Glomerular endothelial cell (primary cell): ENCODE measurements around the gene TEP1. TPM values are rescaled to one million over a fixed set of nuclear protein-coding genes. Genes with fewer than 3 reads are reported as not detected.
A peak's percentile ranks its signal among the peaks of the same experiment; 100 is the strongest.
"Not testable (repeated sequence)": the region's sequence is repeated elsewhere in the genome, so short reads cannot be mapped to it uniquely, and the experiment has no call there.

Experiments
- DNase-seq: peaks from one replicate; pipeline ENCODE4 v3.0.0-alpha.2; 2011; ENCODE audit warnings: low read depth, low spot score; ENCODE audit errors: extremely low read depth
- total RNA-seq: library from RNA; depleted of rRNA; stranded (reverse); fragments of >200 nt; gene quantifications from 2 replicates; pipeline ENCODE4 v1.2.3, GENCODE V29; 2015

Gene TEP1
- total RNA-seq: 16.7 and 22.7 TPM in 2 replicates

DNA sequence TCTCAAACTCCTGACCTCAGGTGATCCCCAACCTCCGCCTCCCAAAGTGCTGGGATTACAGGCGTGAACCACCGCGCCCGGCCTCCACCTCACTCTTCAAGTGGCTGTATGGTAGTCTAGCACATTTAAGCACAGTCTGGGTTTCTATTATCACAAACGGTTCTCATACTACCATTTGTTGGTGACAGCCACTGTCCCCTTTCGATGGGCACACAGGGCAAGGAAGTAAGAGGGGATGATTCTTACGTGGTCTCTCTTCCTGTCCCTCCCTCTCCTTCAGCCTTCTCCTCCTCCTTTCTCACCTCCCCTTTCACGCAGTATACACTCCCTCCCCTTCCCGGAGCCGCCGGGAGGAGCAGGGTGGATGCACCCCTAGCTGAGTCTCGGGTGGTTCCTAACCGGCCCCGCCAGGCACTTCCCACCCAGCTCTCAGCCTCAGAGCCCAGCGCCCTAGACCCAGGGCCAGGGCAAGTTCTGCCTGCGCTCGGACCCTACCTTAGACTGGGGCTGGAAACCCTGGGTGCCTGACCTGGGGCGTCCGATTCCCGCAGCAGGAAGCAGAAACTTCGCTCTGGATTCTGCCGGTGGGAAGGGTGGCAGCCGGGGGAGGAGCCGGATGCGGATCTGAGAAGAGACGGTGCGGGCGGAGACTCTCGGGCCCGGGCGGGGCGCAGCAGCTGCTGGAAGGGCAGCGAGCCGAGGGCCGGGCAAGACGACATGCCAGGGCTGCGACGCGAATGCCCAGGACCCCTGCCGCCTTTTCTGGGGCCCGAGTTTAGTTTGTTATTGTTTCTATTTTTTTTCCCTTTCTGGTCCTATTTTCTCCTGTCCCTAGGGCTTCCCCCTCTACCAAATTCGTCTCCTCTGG, at the start of gene TEP1:
TSS of gene TEP1 (minus strand) at position 626 of the 868 bp plus-strand sequence. CDS start 5,062 bp downstream, outside the sequence.
- no peak for DNase-seq

DNA sequence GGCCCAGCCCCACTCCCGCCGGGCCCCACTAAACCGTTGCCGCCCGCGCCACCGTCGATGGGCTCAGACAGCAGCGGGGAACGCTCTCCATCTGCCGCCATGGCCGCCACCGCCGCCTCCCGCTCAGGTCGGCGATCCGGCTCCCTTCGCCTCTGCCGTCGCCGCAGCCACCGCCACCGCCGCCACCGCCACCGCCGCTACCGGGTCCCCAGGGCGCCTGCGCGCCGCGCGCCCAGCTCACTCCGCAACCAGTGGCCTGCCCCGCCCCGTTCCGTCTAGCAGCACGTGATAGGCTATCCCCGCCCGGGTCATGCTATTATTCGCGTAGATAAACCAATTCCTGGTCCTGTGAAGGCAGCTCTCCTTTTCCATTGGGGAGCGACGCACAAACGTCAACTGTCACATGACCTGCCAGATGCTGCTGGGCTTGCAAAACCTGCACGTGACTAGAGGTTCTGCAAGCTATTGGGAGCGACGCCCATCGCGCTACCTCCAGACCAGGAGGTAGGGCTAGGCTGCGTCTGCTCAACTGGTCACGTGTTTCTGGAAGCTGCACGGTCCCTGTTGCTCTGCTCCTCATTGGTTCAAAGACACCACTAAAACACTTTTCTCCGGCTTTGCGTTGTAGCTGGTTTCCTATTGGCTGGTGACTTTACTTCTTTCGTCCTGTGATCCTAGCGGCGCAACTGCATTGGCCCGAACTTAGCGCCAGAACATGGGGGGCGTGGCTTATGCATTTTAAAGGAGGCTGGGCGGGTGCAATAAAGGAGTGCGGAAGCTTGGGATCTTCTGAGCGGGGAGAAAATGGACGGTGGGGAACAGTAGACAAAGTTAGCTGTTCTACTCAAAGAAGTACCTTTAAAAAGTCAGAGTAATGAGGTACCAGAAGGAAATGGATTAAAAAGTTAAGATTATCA, 48.2 kb upstream of the TEP1 start, which contains the start of gene PIP4P1:
TSS of gene PIP4P1 (minus strand) at position 210 of the 917 bp plus-strand sequence. CDS start at position 101, 109 bp downstream.
- peak; percentile 99 for DNase-seq

DNA sequence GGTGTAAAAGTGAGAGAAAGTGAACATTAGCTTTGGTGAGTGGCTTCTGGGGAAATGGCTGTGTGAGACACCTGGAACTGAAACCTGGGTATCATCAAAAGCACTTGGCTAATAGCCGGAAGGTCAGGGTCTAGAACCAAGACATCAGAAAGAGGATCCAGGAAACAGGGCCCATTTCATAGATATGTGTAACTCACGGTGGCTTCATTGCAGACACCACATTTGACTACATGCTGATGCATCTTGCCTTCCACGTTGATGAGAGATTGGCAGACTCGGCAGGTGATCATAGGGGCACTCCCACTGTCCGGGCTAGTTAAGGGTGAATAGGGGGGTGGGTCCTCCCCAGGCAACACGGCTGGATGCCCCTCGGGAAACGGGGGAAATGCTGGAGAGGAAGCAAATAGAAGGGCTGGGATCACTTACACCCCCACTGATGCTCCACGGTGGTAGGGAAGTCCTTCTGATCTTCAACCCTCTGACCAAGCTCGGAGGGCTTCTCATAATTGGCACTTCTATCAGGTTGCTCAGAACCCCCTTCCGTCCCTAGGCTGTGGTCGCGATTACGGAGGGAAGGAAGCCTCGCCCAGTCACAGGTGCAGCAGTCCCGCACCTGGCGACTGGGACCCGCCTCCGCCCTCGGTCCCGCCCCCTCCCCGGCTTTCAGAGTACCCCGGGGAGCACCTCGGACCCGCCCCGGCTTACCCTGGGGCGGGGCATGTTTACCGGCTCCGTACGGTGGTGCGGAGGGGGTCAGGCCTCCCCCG, 47.3 kb upstream of the TEP1 start:
- DNase-seq: no peak

DNA sequence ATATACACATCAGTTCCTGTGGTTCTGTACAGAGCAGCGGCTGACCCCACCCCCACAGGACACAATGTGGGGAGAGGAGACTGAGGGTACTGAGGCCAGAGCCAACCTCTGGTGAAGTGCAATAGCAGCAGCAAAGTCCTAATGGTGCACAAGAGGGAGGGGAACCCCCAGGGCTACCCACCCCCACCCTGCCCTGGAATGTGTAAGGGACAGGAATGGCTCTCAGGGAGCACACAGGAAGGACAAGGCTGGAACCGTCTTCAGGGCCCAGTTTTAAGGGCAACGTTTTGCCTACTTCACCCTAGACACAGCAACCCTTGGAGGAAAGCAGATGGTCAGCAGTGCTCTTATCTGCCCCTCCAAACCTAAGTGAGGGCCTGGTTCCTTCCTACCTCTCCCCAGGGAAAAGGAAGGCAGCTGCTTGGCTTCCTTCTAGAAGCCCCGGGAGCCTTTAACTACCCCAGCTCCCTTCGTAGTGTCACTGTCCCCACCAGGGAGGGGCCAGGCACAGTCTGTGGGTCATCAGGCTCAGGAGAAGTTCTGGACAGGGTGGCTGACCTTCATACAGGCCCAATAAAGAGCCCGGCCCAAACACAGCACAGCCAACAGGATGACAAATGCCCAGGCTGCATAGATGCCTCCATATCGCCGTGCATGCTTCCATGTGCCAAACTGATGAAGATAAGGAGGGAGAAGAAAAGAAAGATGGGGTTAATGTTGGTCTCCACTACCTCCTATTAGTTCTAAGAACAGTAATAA, 44.9 kb upstream of the TEP1 start:
- no peak for DNase-seq

DNA sequence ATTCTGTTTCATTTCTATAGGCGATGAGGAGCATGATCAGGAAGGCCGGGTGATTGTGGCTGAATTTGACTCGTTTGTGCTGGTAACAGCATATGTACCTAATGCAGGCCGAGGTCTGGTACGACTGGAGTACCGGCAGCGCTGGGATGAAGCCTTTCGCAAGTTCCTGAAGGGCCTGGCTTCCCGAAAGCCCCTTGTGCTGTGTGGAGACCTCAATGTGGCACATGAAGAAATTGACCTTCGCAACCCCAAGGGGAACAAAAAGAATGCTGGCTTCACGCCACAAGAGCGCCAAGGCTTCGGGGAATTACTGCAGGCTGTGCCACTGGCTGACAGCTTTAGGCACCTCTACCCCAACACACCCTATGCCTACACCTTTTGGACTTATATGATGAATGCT, 43.7 kb upstream of the TEP1 start:
- DNase-seq: no peak

DNA sequence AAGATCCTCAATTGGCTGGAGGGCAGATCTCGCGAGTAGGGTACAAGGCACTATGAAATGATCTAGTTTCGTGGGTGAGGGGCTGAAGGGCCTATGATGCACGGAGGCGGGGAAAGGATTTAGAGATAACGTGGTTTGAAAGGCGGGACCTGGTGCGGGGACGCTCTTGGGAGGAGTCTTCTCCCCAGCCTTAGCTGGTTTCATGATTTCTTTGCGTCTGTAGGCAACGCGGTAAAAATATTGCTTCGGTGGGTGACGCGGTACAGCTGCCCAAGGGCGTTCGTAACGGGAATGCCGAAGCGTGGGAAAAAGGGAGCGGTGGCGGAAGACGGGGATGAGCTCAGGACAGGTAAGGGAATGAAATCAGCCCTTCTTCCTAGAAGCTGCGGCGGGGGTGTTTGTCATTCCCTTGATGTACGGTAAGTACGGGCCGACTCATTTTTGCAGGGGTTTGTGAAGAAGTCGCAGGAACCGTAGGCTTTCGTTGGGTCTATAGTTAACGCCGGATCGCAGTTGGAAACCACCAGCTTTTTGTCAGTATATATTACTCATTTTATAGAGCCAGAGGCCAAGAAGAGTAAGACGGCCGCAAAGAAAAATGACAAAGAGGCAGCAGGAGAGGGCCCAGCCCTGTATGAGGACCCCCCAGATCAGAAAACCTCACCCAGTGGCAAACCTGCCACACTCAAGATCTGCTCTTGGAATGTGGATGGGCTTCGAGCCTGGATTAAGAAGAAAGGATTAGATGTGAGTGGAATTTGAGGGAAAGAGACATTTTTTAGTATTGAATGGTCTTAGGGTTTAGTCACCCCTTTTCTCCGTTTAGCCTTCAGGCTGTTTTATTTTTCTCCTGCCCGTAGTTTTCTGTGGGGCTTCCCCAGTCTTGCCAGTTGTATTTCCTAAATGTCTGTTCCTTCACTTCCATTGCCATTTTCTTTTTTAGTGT, 42.3 kb upstream of the TEP1 start:
- peak; percentile 66 for DNase-seq

DNA sequence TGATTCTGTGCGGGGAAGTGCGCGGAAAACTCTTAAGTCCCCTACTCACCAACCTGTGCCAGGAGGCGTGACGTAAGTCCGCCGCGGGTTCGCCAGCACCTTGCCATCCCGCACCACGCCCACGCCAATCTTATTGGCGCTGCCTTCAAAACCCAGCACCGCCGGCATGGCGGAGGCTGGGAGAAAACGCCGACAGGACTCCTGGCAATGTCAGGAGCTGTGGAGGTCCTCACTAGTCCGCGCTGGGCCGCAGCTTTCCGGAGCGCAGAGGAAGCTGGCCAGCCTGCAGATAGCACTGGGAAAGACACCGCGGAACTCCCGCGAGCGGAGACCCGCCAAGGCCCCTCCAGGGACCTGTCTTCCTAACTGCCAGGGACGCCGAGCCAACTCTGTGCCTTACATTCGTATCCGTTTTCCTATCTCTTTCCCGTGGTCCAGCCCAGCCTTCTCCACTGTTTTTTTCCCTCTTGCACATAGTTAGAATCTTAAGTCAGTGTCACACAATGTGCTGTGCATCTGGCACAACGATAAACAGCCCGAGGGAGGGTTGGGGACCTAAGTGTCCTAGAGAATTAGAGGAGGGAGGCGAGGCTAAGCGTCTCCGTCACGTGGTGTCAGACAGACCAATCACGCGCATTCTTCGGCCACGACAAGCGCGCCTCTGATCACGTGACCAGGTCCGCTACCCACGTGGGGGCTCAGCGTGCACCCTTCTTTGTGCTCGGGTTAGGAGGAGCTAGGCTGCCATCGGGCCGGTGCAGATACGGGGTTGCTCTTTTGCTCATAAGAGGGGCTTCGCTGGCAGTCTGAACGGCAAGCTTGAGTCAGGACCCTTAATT, 41.4 kb upstream of the TEP1 start, which contains the start of the genes APEX1 and OSGEP:
TSS of gene APEX1 (plus strand) at position 711 of the 839 bp plus-strand sequence. CDS start 420 bp downstream, outside the sequence.
TSS of gene OSGEP (minus strand) at position 297 of the 839 bp plus-strand sequence. CDS start at position 168, 129 bp downstream.
- DNase-seq: peak; percentile 99

DNA sequence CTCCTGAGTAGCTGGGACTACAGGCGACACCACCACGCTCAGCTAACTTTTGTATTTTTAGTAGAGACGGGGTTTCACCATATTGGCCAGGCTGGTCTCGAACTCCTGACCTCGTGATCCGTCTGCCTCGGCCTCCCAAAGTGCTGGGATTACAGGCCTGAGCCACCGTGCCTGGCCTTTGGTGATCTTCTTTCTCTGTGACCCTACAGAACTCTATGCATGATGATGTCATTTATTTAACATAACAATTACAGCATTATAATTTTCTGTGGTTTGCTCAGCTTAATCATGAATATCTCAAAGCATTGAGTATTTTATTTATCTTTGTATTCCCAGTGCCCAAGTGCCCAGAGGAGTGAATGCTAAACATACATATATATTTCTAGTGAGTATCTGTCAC, 39.5 kb upstream of the TEP1 start:
- DNase-seq: not testable (repeated sequence)

DNA sequence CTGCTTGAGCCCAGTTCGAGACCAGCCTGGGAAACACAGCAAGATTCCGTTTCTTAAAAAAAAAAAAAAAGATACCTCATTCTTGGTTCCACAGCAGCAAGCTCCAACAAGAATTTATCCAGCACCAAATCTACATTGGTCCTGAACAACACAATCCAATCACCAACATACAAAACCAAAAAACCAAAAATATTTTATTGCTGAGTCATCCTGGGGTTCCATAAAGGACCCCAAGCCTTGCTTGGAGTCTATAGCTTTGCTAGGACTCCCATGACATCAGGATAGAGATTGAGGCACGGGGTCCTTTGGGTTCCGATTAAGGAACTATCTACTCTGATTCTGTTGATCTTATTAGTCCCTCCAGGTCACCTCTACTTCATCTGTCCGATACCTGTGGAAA, 33.6 kb upstream of the TEP1 start:
- DNase-seq: no peak

DNA sequence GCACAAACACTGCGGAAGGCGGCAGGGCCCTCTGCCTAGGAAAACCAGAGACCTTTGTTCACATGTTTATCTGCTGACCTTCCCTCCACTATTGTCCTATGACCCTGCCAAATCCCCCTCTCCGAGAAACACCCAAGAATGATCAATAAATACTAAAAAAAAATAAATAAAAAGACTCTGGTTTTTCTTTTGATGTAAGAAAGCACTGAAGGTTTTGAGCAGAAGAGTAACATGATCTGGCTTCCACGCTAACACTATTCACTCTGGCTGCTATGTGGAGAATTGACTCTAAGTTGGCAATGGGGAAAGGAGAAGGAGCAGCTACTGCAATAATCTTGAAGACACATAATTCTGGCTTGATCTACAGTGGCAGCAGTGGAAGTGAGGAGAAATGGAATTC, 30.3 kb upstream of the TEP1 start:
- not testable (repeated sequence) for DNase-seq

DNA sequence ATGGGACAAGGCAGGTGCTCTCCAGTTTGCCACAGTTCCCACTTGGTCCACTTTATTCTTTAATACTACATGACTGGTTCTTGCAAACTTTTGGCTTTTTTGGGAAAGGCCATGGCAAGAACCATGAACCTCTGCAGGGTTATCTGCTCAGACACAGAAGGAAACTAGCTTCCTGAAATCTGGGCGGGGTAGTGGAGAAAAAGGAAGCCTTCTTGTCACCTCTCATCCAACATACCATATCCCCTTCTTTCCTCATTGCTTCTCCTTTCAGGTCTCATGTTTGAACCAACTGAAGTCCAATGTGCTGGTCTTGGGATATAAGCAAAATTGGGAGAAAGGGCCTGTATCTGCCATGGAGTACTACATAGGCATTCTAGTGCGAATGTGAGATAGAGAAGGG, 28.2 kb upstream of the TEP1 start:
- DNase-seq: no peak

DNA sequence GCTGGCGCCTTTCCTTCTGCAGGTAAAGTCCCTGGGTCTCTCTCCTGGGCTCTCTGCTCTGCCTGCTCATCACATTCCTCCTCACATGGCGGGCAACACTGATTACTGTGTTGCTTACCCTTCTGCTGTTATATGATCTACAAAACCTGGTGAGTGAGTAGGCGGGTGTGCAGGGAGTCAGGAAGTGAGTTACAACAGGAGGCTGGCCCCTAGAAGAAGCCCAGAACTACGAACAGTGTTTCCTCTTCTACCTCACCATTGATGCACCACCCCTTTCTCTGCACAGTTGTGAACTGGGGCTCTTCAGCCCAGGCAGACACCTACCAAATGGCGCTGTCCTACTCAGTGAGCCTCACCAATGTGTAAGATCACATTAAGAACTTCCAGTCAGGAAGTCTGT, 27.6 kb upstream of the TEP1 start:
- peak; percentile 36 for DNase-seq

DNA sequence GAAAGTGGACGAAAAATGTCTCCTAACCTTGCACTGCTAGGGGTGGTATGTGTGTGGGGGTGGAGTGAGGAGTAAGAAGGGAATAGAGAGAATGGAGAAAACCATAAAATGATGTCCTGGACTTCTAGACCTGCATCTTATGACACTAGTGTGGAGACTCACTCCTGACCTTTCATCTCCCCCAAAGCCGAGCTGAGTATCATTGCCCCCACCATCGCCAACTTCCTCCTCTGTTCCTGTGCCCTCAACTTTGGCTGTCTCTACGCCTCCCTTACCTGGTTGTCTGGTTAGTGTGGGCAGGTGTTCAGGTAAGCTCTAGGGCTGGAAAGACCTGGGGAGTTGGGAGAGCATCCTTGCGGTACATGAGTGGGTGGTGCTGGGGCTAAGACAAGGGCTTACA, 27.2 kb upstream of the TEP1 start:
- DNase-seq: no peak

DNA sequence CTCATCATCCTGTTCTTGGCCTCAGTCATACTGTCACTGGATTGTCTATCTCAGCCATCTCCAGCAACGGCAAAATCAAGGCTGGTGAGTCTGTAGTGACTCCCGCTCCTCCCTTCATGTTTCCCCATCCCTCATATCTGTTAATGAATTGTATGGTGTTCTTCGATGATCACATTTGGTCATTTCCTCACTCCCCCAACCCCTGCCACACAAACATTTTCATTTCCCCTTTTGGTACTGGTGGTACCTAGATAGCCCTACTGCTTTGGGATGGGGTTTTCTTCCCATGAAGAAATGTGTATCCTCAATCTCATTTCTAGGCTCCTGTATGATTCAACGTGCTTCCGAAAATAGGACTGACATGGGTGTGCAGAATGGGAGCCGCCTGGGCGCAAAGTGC, 25.4 kb upstream of the TEP1 start:
- no peak for DNase-seq

DNA sequence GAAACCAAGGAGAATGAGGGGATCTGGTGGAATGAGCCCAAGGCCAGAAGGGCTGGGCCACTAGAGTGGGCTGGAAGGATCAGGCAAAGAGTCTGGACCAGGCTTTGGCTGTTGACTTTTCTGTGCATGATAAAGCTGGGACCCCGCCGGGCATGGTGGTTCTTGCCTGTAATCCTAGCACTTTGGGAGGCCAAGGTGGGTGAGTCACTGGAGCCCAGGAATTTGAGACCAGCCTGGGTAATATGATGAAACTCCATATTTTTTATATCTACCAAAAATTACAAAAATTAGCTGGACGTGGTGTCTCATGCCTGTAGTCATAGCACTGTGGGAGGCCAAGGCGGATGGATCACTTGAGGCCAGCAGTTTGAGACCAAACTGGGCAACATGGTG, 23.1 kb upstream of the TEP1 start:
- no peak for DNase-seq

DNA sequence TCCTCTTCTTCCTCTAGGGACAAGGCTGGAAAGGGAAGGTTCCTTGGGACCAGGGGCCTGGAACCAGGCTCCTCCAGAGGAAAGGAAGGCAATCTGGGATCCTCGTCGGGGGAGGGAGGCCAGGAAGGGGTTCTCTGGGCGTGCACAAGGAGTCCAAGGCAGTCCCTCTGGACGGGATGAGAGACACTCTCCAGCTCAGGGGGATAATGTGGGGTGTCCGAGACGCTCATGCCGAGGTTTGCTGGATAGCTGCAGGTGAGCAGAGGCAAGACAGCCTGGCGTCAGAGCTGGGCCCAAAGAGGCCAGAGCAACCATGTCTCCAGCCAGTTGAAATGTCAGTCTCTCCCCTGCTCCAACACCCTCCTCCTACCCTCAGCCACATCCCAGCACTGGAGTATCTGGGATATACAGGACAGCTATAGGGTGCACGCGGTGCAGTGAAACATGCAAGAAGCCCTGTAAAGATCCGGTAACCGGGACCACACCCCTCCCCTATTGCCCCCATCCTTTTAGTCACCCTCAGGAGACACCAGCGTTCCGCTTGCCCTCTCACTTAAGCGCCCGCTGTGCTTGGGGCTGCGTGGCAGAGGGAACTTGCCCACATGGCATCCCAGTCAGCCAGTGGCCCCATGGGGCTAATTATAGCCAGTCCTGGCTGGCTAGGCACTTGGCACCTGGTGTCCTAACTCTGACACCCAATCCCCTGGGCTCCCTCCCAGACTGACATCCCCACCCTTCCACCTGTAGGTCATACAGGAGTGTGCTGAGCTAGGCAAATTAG, 22.5 kb upstream of the TEP1 start, which contains the start of gene KLHL33:
TSS of gene KLHL33 (minus strand) at position 585 of the 781 bp plus-strand sequence. CDS start at position 230, 355 bp downstream.
- DNase-seq: no peak
